Measurements from ENCODE around the gene LYSMD2. TPM values are rescaled to one million over a fixed set of nuclear protein-coding genes. Genes with fewer than 3 reads are reported as not detected.

Gene LYSMD2
- total and polyA plus RNA-seq, 2 experiments from 2014 or later: 5.4 to 5.9 TPM

- TF ChIP-seq JUNB (IDR thresholded peaks at IDR 0.05; ENCODE audit: unreplicated experiment): no peak
- TF ChIP-seq, protein P1, sequence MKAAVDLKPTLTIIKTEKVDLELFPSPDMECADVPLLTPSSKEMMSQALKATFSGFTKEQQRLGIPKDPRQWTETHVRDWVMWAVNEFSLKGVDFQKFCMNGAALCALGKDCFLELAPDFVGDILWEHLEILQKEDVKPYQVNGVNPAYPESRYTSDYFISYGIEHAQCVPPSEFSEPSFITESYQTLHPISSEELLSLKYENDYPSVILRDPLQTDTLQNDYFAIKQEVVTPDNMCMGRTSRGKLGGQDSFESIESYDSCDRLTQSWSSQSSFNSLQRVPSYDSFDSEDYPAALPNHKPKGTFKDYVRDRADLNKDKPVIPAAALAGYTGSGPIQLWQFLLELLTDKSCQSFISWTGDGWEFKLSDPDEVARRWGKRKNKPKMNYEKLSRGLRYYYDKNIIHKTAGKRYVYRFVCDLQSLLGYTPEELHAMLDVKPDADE (IDR thresholded peaks at IDR 0.05): no peak; the same call in 1 of the 2 replicates
- no peak for TF ChIP-seq ZNF114 (CRISPR knock-in tag; IDR thresholded peaks at IDR 0.05)
- TF ChIP-seq, protein P2, sequence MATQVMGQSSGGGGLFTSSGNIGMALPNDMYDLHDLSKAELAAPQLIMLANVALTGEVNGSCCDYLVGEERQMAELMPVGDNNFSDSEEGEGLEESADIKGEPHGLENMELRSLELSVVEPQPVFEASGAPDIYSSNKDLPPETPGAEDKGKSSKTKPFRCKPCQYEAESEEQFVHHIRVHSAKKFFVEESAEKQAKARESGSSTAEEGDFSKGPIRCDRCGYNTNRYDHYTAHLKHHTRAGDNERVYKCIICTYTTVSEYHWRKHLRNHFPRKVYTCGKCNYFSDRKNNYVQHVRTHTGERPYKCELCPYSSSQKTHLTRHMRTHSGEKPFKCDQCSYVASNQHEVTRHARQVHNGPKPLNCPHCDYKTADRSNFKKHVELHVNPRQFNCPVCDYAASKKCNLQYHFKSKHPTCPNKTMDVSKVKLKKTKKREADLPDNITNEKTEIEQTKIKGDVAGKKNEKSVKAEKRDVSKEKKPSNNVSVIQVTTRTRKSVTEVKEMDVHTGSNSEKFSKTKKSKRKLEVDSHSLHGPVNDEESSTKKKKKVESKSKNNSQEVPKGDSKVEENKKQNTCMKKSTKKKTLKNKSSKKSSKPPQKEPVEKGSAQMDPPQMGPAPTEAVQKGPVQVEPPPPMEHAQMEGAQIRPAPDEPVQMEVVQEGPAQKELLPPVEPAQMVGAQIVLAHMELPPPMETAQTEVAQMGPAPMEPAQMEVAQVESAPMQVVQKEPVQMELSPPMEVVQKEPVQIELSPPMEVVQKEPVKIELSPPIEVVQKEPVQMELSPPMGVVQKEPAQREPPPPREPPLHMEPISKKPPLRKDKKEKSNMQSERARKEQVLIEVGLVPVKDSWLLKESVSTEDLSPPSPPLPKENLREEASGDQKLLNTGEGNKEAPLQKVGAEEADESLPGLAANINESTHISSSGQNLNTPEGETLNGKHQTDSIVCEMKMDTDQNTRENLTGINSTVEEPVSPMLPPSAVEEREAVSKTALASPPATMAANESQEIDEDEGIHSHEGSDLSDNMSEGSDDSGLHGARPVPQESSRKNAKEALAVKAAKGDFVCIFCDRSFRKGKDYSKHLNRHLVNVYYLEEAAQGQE (IDR thresholded peaks at IDR 0.05; ENCODE audit: unreplicated experiment): peak; percentile 99
- no peak for TF ChIP-seq NANOG (IDR thresholded peaks at IDR 0.05; ENCODE audit: borderline replicate concordance)
These were observed 56.0 kb downstream of the LYSMD2 start, which contains the start of gene SCG3 (continued) for GRCh38 chr15:51681303-51681963.

DNA sequence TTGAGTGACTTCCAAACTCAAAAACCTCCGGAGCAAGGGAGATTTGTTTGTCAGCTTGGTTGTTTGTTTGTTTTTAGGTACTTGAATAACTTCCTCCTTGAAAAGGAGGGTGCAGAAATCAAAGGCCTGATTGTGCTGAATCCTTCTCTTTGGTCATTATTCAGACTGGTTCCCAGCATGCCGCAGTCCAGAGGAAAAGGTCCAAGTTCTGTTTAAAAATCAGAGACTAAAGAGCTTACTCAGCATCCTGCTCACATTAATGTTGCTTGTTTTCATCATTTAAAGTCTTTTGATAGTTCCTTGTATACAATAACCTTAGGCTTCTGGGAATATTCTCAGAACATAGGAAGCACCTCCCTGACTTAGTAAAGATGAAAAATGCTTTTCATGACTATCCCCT, 57.1 kb downstream of the LYSMD2 start:
- Histone ChIP-seq H3F3A (replicated peaks; ENCODE audit: low read depth) (no peaks in the 10 kb centered on the region), H3K36me3 (ENCODE audit: insufficient read depth) (no peaks in the 10 kb centered on the region), H3K4me3 (peak overlapping the region; percentile 61), H2AFZ (peak overlapping the region; percentile 95), H3K79me2 (replicated peaks; ENCODE audit: insufficient read depth) (peaks cover 7% of the 10 kb centered on the region; the same call in 1 of the 2 replicates), H3K27me3 (ENCODE audit: insufficient read depth) (no peaks in the 10 kb centered on the region), H3K4me1 (ENCODE audit: insufficient read depth) (peaks cover 22% of the 10 kb centered on the region), H3K4me2 (peak overlapping the region; percentile 87), H3K27ac (ENCODE audit: low read depth) (no peak overlapping the region), H4K20me1 (replicated peaks; ENCODE audit: insufficient read depth) (no peaks in the 10 kb centered on the region), H3K9me2 (ENCODE audit: insufficient read depth) (no peaks in the 10 kb centered on the region)
- ATAC-seq: no peak
- peaks cover 12% of the 10 kb centered on the region; the same call in 2 of the 3 replicates for H3K4me1 Mint-ChIP-seq
- no peak for DNase-seq (ENCODE audit: low spot score)
- peaks cover 13% of the 10 kb centered on the region for H3K36me3 Mint-ChIP-seq (ENCODE audit: low read depth)
- 0 out of 2 replicates have a peak overlapping the region, but pooled peaks have one; percentile 87 for H3K27ac Mint-ChIP-seq
- peaks cover 8% of the 10 kb centered on the region for H3K27me3 Mint-ChIP-seq (ENCODE audit: insufficient read depth, low read depth, poor library complexity)
- H3K9me3 Mint-ChIP-seq: no peaks in the 10 kb centered on the region
- H3K4me3 Mint-ChIP-seq: peak overlapping the region; percentile 89
- TF ChIP-seq JUNB (IDR thresholded peaks at IDR 0.05; ENCODE audit: unreplicated experiment): no peak
- TF ChIP-seq, protein P1 (IDR thresholded peaks at IDR 0.05): no peak
- TF ChIP-seq EZH2 (IDR thresholded peaks at IDR 0.05; ENCODE audit: low read depth, unreplicated experiment): no peak
- no peak for TF ChIP-seq CREB1 (CRISPR knock-in tag; IDR thresholded peaks at IDR 0.05; ENCODE audit: low read depth)
- TF ChIP-seq NANOG (IDR thresholded peaks at IDR 0.05; ENCODE audit: borderline replicate concordance): no peak
- TF ChIP-seq, protein P3, sequence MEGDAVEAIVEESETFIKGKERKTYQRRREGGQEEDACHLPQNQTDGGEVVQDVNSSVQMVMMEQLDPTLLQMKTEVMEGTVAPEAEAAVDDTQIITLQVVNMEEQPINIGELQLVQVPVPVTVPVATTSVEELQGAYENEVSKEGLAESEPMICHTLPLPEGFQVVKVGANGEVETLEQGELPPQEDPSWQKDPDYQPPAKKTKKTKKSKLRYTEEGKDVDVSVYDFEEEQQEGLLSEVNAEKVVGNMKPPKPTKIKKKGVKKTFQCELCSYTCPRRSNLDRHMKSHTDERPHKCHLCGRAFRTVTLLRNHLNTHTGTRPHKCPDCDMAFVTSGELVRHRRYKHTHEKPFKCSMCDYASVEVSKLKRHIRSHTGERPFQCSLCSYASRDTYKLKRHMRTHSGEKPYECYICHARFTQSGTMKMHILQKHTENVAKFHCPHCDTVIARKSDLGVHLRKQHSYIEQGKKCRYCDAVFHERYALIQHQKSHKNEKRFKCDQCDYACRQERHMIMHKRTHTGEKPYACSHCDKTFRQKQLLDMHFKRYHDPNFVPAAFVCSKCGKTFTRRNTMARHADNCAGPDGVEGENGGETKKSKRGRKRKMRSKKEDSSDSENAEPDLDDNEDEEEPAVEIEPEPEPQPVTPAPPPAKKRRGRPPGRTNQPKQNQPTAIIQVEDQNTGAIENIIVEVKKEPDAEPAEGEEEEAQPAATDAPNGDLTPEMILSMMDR (conservative IDR thresholded peaks at IDR 0.05; ENCODE audit: low read depth in 2 of 2): no peak
- TF ChIP-seq ZNF331 (CRISPR knock-in tag; IDR thresholded peaks at IDR 0.05; ENCODE audit: low read depth): no peak
- TF ChIP-seq STAT1 (IDR thresholded peaks at IDR 0.05; ENCODE audit: unreplicated experiment): no peak
